COR-L47 (cell line): ENCODE data around the gene COLEC11.
"Not testable (repeated sequence)": the region's sequence is repeated elsewhere in the genome, so short reads cannot be mapped to it uniquely, and the experiment has no call there.

ENCODE experiments used
- DNase-seq: peaks from one replicate; lab custom pipeline; 2025; lab: John Stamatoyannopoulos, UW

Gene COLEC11

DNA sequence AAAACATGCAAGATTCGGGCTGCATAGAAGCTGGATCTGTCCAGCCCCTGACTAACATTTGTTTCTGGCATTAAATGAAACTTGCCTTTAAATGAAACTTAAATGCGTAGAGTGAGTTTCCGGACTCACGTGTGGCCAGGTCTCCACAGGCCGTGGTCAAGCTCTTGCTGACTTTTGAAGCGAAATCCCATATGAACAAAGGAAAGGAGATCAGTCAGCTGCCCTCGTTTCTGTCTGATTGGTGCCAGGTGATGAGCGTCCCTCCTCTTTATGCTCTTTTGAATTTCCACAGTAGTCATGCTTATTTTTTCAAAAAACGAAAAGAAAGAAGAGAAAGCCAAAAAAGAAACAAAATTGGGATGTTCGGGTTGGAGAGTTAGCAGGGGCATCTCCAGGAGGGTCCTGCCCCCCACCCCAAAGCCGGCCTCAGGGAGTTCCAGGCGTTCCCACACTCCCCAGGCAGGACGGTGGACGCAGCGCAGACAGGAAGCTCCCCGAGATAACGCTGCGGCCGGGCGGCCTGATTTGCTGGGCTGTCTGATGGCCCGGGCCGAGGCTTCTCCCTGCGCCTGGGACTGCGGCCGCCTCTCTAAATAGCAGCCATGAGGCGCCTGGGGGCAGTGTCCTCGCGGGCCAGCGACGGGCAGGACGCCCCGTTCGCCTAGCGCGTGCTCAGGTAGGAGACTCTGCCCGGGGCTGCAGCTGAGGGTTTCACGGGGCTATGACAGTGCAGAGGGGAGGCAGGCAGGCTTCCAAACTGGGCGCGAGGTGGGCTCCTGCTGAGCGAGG lies at the start of gene COLEC11:
COLEC11 (plus strand) TSS at position 620 of the 789 bp plus-strand sequence. CDS start 9,229 bp downstream, outside the sequence.
- DNase-seq: no peak

DNA sequence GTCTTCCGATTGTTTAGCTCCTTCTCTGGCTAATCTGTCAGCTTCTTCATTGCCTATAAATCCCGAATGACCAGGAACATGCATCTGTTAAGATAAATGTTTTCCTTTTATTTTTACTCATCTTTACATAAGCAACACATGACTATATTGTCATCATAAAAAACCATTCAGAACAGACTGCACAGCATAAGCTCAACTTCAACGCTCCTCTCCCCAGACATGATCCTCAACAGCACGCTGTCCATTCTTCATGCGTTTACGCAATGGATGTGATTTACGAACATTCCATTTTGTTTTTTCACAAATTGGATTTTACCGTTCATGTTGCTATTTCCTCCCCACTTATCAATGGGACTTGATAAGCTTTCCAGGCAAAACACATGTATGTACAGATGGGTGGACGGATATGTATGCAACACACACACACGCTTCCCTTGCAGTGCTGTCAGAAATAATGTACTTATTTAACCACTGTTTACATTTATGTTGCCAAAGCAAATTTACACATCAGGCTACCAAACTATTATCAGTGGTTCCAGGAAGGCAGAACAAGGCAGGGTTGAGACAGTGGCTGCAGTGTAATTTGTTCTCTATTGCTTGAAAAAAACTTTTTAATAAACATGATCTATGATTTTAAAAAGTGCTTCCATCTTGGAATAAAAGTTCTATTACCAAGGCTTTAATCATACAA lies 49.0 kb upstream of the COLEC11 start:
- DNase-seq: no peak

GRCh38 chr2:3547915-3548314 lies 47.0 kb upstream of the COLEC11 start:
- no peak for DNase-seq

GRCh38 chr2:3553946-3554345 lies 41.0 kb upstream of the COLEC11 start:
- DNase-seq: no peak

DNA sequence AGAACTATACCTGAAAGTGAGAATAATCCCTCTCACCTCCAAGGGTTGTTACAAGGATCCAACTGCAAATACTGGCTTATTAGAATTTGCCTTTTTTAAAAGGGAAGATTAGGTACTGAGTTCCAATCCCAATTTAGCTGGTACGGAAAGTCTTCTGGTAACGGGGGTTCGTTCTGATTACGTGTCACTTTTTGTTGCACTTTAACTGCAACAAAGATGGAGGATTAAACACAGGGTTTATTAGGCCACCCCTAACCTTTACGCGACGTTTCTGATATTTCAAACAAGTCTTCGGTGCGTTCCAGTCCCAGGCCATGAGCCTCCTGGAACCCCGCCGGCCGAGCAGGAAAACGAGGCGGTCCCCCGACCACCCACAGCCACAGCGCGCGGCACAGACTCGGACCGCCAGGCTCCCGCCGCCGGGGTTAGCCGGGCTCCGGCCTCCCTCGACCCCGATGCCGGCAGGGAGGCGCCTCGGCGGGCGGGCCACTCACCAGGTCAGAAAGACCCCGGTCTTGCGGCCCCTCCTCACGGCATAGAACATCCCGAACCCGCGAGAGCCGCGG lies 37.2 kb upstream of the COLEC11 start:
- DNase-seq: no peak

DNA sequence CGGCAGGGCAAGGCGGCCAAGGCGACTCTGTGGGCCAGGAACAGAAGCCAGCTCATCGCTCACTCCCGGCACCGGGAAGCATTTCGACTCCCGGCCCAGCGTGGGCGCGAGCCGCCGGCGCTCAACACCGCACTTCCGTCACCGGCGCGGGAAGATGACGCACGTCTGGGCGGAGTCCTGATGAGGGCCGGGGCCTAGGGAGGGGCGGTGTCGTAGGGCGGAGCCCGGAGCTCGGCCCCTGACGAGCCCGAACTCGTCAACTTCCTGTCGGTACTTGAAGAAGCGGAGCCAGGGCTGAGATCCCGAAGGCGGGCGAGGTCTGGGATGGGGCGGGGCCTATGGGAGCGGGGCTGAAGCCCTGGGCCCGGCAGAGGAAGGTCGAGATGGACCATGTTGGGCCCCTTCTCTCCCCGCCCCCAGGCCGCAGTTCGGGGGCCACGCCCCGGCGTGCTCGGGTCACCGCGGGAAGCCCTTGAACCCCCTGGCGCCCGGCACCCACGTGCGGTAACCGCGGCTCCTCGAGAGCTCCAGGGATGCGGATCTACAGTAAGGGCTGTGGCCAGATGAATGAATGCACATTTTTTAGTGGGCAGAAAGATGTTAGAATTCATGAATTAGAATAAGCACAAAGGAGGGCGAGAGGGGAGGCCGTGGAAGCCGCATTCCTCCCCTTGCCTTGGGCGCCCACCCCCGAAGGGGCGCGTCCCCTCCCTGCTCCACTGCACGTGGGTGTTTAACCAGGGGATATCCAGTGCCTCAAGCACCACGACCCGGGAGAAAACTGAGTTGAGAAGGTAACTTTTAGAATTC lies 36.5 kb upstream of the COLEC11 start, which contains the start of gene RNASEH1:
RNASEH1 (minus strand) TSS at position 129 of the 810 bp plus-strand sequence; CDS start at position 56, 73 bp downstream.
- DNase-seq: peak; percentile 96

GRCh38 chr2:3563521-3563976 lies 31.4 kb upstream of the COLEC11 start:
- DNase-seq: no peak

DNA sequence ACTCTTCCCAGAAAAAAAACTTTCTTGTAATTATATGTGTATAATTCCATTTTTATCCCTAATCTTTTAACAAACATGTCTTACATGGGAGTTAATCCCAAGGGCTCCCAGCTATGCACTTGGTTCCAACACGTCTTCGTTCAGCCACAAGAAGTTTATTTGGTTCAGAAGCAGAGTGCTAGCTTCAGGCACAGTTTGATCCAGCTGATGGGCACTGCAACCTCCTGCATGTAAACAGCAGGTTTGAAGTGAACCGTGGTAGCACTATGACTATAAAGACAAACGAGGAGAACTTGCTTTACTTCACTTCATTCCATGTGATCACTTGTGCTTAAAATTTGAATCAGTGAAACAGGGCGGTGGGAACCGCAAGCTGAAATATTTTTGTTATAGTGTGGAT lies 29.8 kb upstream of the COLEC11 start:
- no peak for DNase-seq

GRCh38 chr2:3566806-3567205 lies 28.1 kb upstream of the COLEC11 start:
- DNase-seq: no peak

DNA sequence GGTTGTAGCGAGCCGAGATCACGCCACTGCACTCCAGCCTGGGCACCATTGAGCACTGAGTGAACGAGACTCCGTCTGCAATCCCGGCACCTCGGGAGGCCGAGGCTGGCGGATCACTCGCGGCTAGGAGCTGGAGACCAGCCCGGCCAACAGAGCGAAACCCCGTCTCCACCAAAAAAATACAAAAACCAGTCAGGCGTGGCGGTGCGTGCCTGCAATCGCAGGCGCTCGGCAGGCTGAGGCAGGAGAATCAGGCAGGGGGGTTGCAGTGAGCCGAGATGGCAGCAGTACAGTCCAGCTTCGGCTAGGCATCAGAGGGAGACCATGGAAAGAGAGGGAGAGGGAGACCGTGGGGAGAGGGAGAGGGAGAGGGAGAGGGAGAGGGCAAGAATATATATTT lies 25.3 kb upstream of the COLEC11 start:
- not testable (repeated sequence) for DNase-seq

DNA sequence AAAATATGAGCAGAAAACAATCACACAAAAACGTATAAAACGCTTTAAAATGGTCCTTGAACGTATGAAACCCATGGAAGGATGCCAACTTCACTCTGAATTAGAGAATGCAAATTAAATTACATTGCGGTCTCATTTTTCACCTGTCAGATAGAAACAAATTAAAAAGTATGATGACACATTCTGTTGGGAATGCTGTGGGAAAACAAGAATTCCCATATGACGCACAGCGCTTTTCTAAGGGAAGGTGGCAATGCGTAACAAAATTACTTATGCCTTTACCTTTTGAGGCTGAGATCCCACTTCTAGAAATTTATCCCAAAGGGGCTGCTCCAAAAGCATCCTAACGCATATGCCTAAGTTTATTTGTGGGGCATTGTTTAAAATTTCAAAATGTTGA lies 23.6 kb upstream of the COLEC11 start:
- DNase-seq: no peak

GRCh38 chr2:3572620-3573019 lies 22.3 kb upstream of the COLEC11 start:
- DNase-seq: no peak

DNA sequence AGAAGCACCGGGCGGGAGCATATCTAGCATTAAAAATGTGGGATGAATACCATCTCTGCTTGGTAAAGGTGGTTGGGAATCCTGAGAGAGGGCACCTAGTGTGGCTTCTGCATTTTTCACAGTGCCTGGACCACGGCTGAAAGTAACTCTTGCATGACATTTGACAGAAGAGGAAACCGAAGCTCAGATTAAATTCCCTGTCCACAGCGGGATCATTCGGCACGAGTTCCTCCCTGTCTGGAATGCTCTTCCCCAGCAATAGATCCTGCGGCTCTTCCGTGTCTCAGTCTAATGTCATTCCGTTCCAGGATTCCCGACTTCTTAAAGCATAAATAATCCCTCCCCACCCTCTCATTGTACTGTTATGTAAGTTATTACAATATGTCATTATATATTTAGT lies 20.8 kb upstream of the COLEC11 start:
- no peak for DNase-seq

DNA sequence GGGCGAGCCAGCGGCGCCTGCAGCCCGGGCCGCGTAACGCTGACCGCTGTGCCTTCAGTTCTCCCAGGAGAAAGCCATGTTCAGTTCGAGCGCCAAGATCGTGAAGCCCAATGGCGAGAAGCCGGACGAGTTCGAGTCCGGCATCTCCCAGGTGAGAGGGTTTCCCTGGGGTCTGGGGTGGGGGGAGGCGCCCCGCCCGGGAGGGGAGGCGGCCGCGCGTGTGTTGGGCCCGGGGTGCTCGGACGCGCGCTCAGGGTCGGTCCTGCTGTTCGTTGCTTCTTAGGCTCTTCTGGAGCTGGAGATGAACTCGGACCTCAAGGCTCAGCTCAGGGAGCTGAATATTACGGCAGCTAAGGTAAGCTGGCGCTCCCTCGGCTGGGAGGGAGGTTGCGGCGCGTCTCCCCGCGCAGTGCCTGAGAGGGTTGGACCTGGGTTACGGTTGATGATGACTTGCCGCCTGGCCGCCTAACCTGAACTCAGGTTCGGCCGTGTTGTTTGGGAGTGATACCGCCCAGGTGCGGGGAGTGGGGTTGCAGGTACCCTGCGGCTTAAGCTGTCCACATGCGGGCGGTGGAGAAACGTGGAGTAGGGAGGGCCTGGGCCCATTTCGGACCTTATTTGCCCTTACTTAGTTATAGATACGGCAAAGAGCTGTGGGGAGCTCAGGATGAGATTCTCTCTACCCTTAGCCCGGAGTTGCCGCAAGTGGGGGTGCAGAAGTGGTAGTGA lies 19.2 kb upstream of the COLEC11 start:
- DNase-seq: no peak

GRCh38 chr2:3576263-3576630 lies 18.7 kb upstream of the COLEC11 start:
- not testable (repeated sequence) for DNase-seq

- DNase-seq: no peak
These were observed 15.9 kb upstream of the COLEC11 start for GRCh38 chr2:3578987-3579386.

- DNase-seq: no peak
These were observed 14.5 kb upstream of the COLEC11 start for GRCh38 chr2:3580449-3580848.

DNA sequence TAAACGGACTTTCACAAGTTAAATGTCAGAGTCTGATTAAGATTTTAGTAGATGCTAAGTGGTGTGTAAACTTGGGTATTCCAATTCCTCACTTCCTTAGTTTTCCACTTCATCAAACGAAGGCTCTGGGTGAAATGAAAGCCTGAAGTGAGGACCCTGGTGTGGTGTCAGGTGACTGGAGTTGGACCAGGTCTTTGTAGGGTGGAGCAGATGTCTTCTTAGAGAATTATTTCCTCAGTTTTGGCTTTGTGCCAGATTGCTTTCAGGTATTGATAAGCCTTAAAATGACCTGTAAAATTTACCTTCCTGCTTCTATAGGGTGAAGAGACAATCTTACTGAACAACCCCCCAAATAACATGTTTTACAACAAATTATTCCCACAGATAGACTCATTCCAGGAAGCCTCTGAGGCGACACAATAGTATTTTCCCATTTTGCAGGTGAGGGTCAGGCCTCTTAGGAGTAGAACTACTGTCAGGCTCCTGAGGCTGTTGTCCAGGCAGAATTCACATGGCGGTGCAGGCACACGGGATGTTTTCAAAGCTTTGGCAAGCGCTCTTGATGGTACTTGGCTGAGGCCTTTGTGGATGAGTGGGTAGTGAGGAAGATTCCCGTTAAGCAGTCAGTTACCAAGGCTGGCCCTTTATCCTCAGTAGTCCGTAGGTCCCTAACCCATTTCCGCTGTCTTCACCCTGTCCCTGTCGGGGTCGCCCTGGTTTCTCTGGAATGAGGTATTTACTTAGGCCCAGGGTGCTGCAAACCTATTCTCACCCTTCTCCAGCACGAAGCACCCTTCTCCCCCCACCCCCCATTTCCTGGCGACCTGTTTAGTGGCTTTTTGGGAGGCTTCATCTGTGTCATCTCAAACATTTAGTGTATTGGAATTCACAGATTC lies 13.3 kb upstream of the COLEC11 start:
- DNase-seq: no peak

GRCh38 chr2:3584076-3584475 lies 10.8 kb upstream of the COLEC11 start:
- no peak for DNase-seq

GRCh38 chr2:3584608-3585260 lies 10.2 kb upstream of the COLEC11 start:
- no peak for DNase-seq
